Gastroesophageal sphincter (tissue), 3 donors: ENCODE measurements around the gene TTLL5.

Source experiments
- EP300 ChIP-seq: sonication (generic); formaldehyde crosslinking; IDR thresholded peaks from one replicate; pipeline ENCODE4 v1.6.1; 2017; ENCODE audit warnings: antibody characterized with exemption, mild to moderate bottlenecking
- POLR2A ChIP-seq, 2 donors: fragments of 450-650 bp; IDR thresholded peaks; one replicate each; pipeline ENCODE4 v1.6.1; 2017; ENCODE audit warnings: antibody characterized with exemption in 2 of 2, mild to moderate bottlenecking in 2 of 2, moderate library complexity in 1 of 2
- POLR2AphosphoS5 ChIP-seq: sonication (generic); formaldehyde crosslinking; IDR thresholded peaks from one replicate; pipeline ENCODE4 v1.6.1; 2017; ENCODE audit warnings: antibody characterized with exemption
- TF ChIP-seq, protein P1 (sequence below), 4 experiments: fragments of 200-600 bp in 2 of 4; fragments of 450-650 bp in 2 of 4; sonication (generic) in 1 of 4; IDR thresholded peaks; one replicate each; pipeline ENCODE4 v1.5.1; 2017 to 2019; ENCODE audit warnings: antibody characterized with exemption in 4 of 4, mild to moderate bottlenecking in 2 of 4, moderate library complexity in 2 of 4

DNA sequence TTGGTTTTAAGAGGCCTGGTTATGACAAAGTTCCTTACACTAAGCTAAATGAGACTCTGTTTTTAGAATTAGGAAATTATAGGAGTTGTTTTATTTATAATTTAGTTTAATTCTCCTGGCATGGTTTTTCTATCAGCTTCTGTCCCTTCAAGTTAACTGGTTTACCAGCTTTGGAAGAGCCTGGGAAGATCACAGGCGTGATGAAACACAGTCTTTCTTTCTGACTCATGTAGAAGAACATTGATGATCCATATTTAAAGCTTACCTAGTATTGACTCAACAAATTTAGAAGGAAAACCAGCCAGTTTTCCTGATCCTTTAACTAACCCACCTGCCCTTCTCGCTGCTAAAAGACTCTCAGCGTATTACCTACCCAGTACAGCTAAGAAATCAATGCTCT lies 165.6 kb downstream of the TTLL5 start:
- TF ChIP-seq, protein P1, sequence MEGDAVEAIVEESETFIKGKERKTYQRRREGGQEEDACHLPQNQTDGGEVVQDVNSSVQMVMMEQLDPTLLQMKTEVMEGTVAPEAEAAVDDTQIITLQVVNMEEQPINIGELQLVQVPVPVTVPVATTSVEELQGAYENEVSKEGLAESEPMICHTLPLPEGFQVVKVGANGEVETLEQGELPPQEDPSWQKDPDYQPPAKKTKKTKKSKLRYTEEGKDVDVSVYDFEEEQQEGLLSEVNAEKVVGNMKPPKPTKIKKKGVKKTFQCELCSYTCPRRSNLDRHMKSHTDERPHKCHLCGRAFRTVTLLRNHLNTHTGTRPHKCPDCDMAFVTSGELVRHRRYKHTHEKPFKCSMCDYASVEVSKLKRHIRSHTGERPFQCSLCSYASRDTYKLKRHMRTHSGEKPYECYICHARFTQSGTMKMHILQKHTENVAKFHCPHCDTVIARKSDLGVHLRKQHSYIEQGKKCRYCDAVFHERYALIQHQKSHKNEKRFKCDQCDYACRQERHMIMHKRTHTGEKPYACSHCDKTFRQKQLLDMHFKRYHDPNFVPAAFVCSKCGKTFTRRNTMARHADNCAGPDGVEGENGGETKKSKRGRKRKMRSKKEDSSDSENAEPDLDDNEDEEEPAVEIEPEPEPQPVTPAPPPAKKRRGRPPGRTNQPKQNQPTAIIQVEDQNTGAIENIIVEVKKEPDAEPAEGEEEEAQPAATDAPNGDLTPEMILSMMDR (IDR thresholded peaks at IDR 0.05): no peak
- TF ChIP-seq POLR2AphosphoS5 (no peak), POLR2A (IDR thresholded peaks at IDR 0.05) (no peak), EP300 (no peak)
